Tibial nerve (tissue), 4 donors: ENCODE measurements around the gene HSD17B4. TPM values are rescaled to one million over a fixed set of nuclear protein-coding genes. Genes with fewer than 3 reads are reported as not detected.
A peak's percentile ranks its signal among the peaks of the same experiment; 100 is the strongest.

ENCODE experiments used
- DNase-seq, 2 donors: peaks; one replicate each; pipeline ENCODE4 v3.0.0-alpha.2; 2019; ENCODE audit warnings: low spot score in 2 of 2
- H3K27ac ChIP-seq, 4 donors: fragments of 200-600 bp; sonication (generic) in 3 of 4; one replicate each; pipeline ENCODE4 v1.5.1; 2017 to 2019; ENCODE audit warnings: mild to moderate bottlenecking in 1 of 4
- H3K27me3 ChIP-seq, 2 donors: fragments of 200-600 bp; sonication (generic) in 1 of 2; one replicate each; pipeline versions ENCODE4 v1.5.1 to v1.6.0; 2017 to 2019
- H3K36me3 ChIP-seq, 3 donors: fragments of 200-600 bp; sonication (generic); one replicate each; pipeline ENCODE4 v1.5.1; 2018 to 2019
- H3K4me1 ChIP-seq, 4 donors: fragments of 200-600 bp; sonication (generic) in 3 of 4; one replicate each; pipeline ENCODE4 v1.5.1; 2017 to 2019
- H3K4me3 ChIP-seq, 4 donors: fragments of 200-600 bp; sonication (generic) in 3 of 4; one replicate each; pipeline ENCODE4 v1.5.1; 2017 to 2019; ENCODE audit warnings: mild to moderate bottlenecking in 1 of 4, moderate library complexity in 1 of 4
- H3K9me3 ChIP-seq, 4 donors: fragments of 200-600 bp; sonication (generic) in 3 of 4; one replicate each; pipeline ENCODE4 v1.5.1; 2017 to 2019
- EP300 ChIP-seq, 2 donors: sonication (generic); formaldehyde crosslinking; IDR thresholded peaks; one replicate each; pipeline ENCODE4 v1.6.1; 2017; ENCODE audit warnings: antibody characterized with exemption in 2 of 2, mild to moderate bottlenecking in 1 of 2
- POLR2A ChIP-seq, 2 donors: fragments of 450-650 bp; IDR thresholded peaks; one replicate each; pipeline ENCODE4 v1.6.1; 2017; ENCODE audit warnings: antibody characterized with exemption in 2 of 2, mild to moderate bottlenecking in 2 of 2, moderate library complexity in 2 of 2
- WGBS, 2 donors: methylation state at CpG; one replicate each; pipeline ENCODE4 v1.1.5; 2018; 5-methylcytosine and 5-hydroxymethylcytosine counted together
- total RNA-seq, 4 donors: library from RNA; depleted of rRNA; stranded (reverse); fragments of >200 nt; gene quantifications; one replicate each; pipeline ENCODE4 v1.1.0, GENCODE V29; 2016
- TF ChIP-seq, protein P1 (sequence below), 5 experiments: fragments of 200-600 bp in 3 of 5; fragments of 450-650 bp in 2 of 5; sonication (generic) in 3 of 5; IDR thresholded peaks; one replicate each; pipeline ENCODE4 v1.5.1; 2016 to 2019; ENCODE audit warnings: antibody characterized with exemption in 5 of 5, mild to moderate bottlenecking in 3 of 5, moderate library complexity in 2 of 5

The HSD17B4 gene
- total RNA-seq, 4 donors from 2014 or later = 108 to 176 (median 113) TPM

DNA sequence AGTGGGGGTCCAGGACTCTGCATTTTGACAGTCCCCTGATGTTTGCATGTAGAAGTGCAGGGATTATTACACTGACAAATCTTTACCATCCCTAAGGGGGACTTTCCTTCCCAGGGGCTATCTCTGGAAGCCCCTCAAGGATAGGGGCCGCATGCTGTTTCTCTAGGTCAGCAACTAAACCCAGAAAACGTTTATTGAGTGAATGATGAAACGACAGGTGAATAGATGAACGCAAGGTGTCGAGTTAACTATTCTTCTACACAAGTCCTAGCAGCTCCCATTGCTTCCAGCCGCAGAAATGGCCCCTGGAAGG is 281 bp upstream of the HSD17B4 start:
- Histone ChIP-seq H3K27ac (peak overlapping the region; percentile 87 to 95 (median 92)), H3K4me3 (peak overlapping the region in 3 of 4 donors; percentile 75 to 92 (median 77)), H3K4me1 (peaks cover 0 to 21% (median 4%) of the 10 kb centered on the region in 4 donors), H3K9me3 (peaks cover 0 to 16% (median 0%) of the 10 kb centered on the region in 4 donors), H3K36me3 (peaks cover 0 to 6% (median 0%) of the 10 kb centered on the region in 3 donors), H3K27me3 (no peaks in the 10 kb centered on the region)
- WGBS, 2 donors = 23 to 24% methylated on average over 6 of the region's 6 CpGs
- no peak for DNase-seq
- no peak for TF ChIP-seq EP300 (IDR thresholded peaks at IDR 0.05)
- TF ChIP-seq, protein P1, sequence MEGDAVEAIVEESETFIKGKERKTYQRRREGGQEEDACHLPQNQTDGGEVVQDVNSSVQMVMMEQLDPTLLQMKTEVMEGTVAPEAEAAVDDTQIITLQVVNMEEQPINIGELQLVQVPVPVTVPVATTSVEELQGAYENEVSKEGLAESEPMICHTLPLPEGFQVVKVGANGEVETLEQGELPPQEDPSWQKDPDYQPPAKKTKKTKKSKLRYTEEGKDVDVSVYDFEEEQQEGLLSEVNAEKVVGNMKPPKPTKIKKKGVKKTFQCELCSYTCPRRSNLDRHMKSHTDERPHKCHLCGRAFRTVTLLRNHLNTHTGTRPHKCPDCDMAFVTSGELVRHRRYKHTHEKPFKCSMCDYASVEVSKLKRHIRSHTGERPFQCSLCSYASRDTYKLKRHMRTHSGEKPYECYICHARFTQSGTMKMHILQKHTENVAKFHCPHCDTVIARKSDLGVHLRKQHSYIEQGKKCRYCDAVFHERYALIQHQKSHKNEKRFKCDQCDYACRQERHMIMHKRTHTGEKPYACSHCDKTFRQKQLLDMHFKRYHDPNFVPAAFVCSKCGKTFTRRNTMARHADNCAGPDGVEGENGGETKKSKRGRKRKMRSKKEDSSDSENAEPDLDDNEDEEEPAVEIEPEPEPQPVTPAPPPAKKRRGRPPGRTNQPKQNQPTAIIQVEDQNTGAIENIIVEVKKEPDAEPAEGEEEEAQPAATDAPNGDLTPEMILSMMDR (IDR thresholded peaks at IDR 0.05) = no peak
- no peak for TF ChIP-seq POLR2A (IDR thresholded peaks at IDR 0.05)

DNA sequence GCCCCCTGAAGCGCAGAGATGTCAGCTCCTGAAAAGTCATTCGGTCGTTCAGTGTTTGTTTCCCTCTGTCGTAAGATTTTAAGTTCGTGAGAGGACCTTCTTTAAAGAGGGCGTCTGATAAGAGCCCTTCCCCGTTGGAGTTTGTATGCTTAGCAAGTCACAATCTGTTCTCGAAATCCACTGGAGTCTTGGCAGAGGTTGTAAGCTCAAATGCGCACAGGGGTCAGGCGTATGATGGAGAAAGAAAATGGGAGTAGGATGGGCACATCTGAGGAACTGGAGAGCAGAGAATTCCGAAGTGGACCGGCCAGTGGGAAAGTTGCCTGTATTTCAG is 710 bp downstream of the HSD17B4 start:
- DNase-seq = peak in 1 of 2 donors; percentile 24
- H3K9me3 ChIP-seq = peaks cover 0 to 16% (median 0%) of the 10 kb centered on the region in 4 donors
- peak overlapping the region; percentile 75 to 98 (median 84) for H3K4me3 ChIP-seq
- WGBS, 2 donors = 3 to 6% methylated on average over 12 of the region's 12 CpGs
- no peak for TF ChIP-seq POLR2A (IDR thresholded peaks at IDR 0.05)
- no peak for TF ChIP-seq EP300 (IDR thresholded peaks at IDR 0.05)
- TF ChIP-seq, protein P1 (IDR thresholded peaks at IDR 0.05) = no peak
- H3K4me1 ChIP-seq = peaks cover 0 to 21% (median 4%) of the 10 kb centered on the region in 4 donors
- peaks cover 0 to 9% (median 0%) of the 10 kb centered on the region in 3 donors for H3K36me3 ChIP-seq
- peak overlapping the region; percentile 87 to 95 (median 92) for H3K27ac ChIP-seq
- no peaks in the 10 kb centered on the region for H3K27me3 ChIP-seq

DNA sequence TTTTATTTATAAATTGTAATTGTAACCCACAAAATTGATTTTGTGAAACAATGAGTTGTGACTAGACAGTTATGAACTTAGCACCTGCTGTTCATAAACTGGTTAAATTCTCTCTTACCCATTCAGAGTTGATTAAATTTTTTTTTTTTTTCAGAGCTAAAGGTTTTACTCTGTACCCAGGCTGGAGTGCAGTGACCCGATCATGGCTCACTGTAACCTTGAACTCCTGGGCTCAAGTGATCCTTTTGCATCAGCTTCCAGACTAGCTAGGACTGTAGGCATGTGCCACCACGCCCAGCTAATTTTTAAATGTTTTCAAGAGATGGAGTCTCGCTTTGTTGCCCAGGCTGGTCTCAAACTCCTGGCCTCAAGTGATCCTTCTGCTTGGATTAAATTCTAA is 1.9 kb downstream of the HSD17B4 start:
- Histone ChIP-seq H3K36me3 (peaks cover 0 to 19% (median 0%) of the 10 kb centered on the region in 3 donors), H3K4me1 (peaks cover 0 to 21% (median 4%) of the 10 kb centered on the region in 4 donors), H3K27me3 (no peaks in the 10 kb centered on the region), H3K9me3 (peaks cover 0 to 16% (median 0%) of the 10 kb centered on the region in 4 donors), H3K4me3 (no peak overlapping the region), H3K27ac (no peak overlapping the region)
- no peak for DNase-seq
- 96 to 97% methylated on average over 3 of the region's 3 CpGs for WGBS, 2 donors
- TF ChIP-seq POLR2A (IDR thresholded peaks at IDR 0.05) = no peak
- TF ChIP-seq EP300 (IDR thresholded peaks at IDR 0.05) = no peak
- TF ChIP-seq, protein P1 (IDR thresholded peaks at IDR 0.05) = no peak

DNA sequence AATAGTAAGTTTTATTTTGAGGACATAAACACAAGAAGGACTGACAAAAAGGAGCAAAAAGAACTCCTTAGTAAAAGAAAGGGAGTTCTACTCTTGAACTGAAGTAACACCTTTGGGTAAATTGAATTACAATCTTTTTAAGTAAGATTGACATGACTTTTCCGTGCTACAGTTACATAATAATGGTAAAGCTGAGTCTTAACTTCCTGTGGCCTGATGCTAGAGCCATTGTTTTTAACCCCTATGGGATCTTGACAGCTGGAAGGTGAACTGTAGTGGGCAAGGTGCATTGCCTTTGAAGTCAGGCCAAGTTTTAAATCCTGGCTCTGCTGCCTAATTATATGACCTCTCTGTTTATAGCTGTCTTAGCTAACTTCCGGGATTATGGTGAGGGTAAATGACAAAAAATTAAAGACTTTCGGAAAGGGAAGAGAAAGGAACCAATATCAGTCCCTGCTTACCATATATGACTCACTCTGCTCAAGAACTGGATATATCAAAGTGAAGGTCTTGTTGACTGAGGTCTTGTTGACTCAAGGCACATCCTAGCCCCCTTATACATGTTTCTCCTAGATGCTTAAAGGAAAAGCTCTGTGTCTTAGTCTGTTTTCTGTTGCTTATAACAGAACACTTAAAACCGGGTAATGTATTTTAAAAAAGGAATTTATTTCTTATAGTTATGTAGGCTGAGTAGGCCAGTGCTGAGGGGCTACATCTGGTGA is 6.8 kb downstream of the HSD17B4 start:
- Histone ChIP-seq H3K4me3 (no peak overlapping the region), H3K4me1 (peaks cover 0 to 7% (median 0%) of the 10 kb centered on the region in 4 donors), H3K36me3 (peaks cover 0 to 42% (median 0%) of the 10 kb centered on the region in 3 donors), H3K27me3 (no peaks in the 10 kb centered on the region), H3K9me3 (no peaks in the 10 kb centered on the region), H3K27ac (no peak overlapping the region)
- DNase-seq = no peak
- TF ChIP-seq EP300 (IDR thresholded peaks at IDR 0.05) (no peak), POLR2A (IDR thresholded peaks at IDR 0.05) (no peak)
- TF ChIP-seq, protein P1 (IDR thresholded peaks at IDR 0.05) = no peak
- WGBS, 2 donors = 73 to 74% methylated on average over 4 of the region's 4 CpGs

DNA sequence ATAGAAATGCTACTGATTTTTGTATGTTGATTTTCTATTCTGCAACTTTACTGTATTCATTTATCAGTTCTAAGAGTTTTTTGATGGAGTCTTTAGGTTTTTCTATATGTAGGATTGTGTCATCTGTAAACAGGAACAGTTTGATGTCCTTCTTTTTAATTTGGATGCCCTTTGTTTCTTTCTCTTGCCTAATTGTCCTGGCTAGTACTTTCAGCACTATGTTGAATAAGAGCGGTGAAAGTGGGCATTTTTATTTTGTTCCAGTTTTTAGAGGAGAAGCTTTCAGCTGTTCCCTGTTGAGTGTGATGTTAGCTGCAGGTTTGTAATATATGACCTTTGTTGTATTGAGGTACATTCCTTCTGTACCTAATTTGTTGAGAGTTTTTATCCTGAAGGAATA is 13.3 kb downstream of the HSD17B4 start:
- DNase-seq = no peak
- peaks cover 3 to 23% (median 13%) of the 10 kb centered on the region in 4 donors for H3K9me3 ChIP-seq
- H3K4me1 ChIP-seq = no peaks in the 10 kb centered on the region
- H3K27me3 ChIP-seq = no peaks in the 10 kb centered on the region
- peaks cover 0 to 42% (median 0%) of the 10 kb centered on the region in 3 donors for H3K36me3 ChIP-seq
- TF ChIP-seq EP300 (IDR thresholded peaks at IDR 0.05) = no peak
- TF ChIP-seq, protein P1 (IDR thresholded peaks at IDR 0.05) = no peak
- TF ChIP-seq POLR2A (IDR thresholded peaks at IDR 0.05) = no peak
- no peak overlapping the region for H3K27ac ChIP-seq
- 96 to 100% methylated on average over 1 of the region's 1 CpG for WGBS, 2 donors
- no peak overlapping the region for H3K4me3 ChIP-seq
